ENCODE measurements around the gene ADCY6. TPM values are rescaled to one million over a fixed set of nuclear protein-coding genes. Genes with fewer than 3 reads are reported as not detected.

ADCY6 gene
- total and polyA plus RNA-seq, 2 of the 4 experiments (the other 2 are of a cell fraction), result 18.5 to 34.4 TPM

DNA sequence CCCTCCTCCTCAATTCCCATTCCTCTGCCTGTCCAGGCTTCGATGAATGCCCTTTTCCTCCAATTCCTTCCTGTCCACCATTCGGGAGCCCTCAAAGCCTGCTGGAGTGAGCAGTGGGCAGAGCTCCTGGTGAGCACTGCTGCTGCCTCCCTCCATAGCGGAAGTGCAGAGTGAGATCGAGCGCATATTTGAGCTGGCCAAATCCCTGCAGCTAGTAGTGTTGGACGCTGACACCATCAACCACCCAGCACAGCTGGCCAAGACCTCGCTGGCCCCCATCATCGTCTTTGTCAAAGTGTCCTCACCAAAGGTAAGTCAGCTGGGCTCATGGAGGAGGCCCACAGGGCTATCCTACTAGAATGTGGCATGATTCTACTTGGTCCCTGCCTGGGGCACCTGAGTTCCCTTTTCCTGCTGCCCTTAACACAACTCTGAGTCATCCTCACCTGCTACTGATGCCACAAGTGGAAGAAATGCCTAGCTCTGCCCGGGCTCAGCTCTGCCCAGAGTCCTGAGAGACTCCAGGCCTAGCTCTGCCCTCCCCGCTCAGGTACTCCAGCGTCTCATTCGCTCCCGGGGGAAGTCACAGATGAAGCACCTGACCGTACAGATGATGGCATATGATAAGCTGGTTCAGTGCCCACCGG lies 37.4 kb upstream of the ADCY6 start:
- CTCF ChIA-PET, result interaction anchor here (1.4 kb wide), 1 partner anchor 11 kb away, joined by 5 read pairs; no protein-coding TSS in a partner anchor
- no peak overlapping the region for H4K91ac ChIP-seq (ENCODE audit: insufficient read depth, low read depth, low read length)
- DNase-seq, result no peak

More for the DNA sequence above, 37.4 kb upstream of the ADCY6 start:
- Histone ChIP-seq H3K56ac (ENCODE audit: extremely low read depth, insufficient read depth, low read length) (no peak overlapping the region), H2BK5ac (ENCODE audit: low read depth, low read length, poor library complexity, severe bottlenecking) (no peak overlapping the region), H3K4me3 (ENCODE audit: insufficient read depth, low read depth, low read length) (no peak overlapping the region), H4K20me1 (ENCODE audit: insufficient read depth, low read length) (peaks cover 36% of the 10 kb centered on the region), H3K14ac (replicated peaks; ENCODE audit: low read depth, low read length) (no peak overlapping the region), H4K5ac (ENCODE audit: low read depth, low read length) (no peak overlapping the region), H2AFZ (replicated peaks; ENCODE audit: low read length, poor library complexity) (peak overlapping the region; percentile 32), H3K18ac (ENCODE audit: low read depth, low read length) (no peak overlapping the region), H3K27me3 (ENCODE audit: control insufficient read depth, insufficient read depth, low read length) (no peaks in the 10 kb centered on the region), H2BK15ac (ENCODE audit: low read depth, low read length) (no peak overlapping the region), H3K27ac (ENCODE audit: insufficient read depth, low read length) (no peak overlapping the region), H3K4me1 (ENCODE audit: control insufficient read depth, insufficient read depth, low read length) (no peaks in the 10 kb centered on the region), H3K9me1 (ENCODE audit: insufficient read depth, low read length) (peaks cover 4% of the 10 kb centered on the region), H3K9ac (ENCODE audit: low read depth, low read length) (no peak overlapping the region), H2BK20ac (ENCODE audit: low read depth, low read length) (no peak overlapping the region), H4K8ac (ENCODE audit: low read depth in 2 of 2, low read length in 2 of 2) (no peak overlapping the region), H3K9me3 (ENCODE audit: control insufficient read depth, insufficient read depth, low read length) (no peaks in the 10 kb centered on the region), H3K4me2 (ENCODE audit: low read depth, low read length) (no peak overlapping the region), H3K36me3 (ENCODE audit: control insufficient read depth, insufficient read depth, low read length) (peaks cover 80% of the 10 kb centered on the region), H2AK5ac (ENCODE audit: low read depth, low read length) (no peak overlapping the region), H3K79me1 (ENCODE audit: low read depth in 1 of 2, low read length in 2 of 2) (peaks cover 9 to 31% of the 10 kb centered on the region in 2 experiments; a peak in 3 of 4 replicates), H3K4ac (ENCODE audit: low read depth, low read length) (no peak overlapping the region), H2AK9ac (replicated peaks; ENCODE audit: low read depth, low read length, poor library complexity) (peak overlapping the region; percentile 78), H2BK120ac (ENCODE audit: low read depth, low read length) (no peak overlapping the region), H3K23ac (ENCODE audit: low read depth, low read length) (no peak overlapping the region)
- POLR2A ChIA-PET (ENCODE audit: unreplicated experiment), result interaction anchor here (0.5 kb wide), 1 partner anchor 148 kb away, joined by 3 read pairs; no protein-coding TSS in a partner anchor
- intact Hi-C loops (cut with micrococcal nuclease), result no loop called here
- no peak for ATAC-seq (ENCODE audit: low read depth)
- dilution Hi-C loops (cut with HindIII; ENCODE audit: low sequenced_read_pairs, unreplicated experiment), result no loop called here
- in situ Hi-C loops (cut with MboI; ENCODE audit: low sequenced_read_pairs), result no loop called here
- WGBS, 2 experiments (ENCODE audit: extremely low coverage in 2 of 2, insufficient read length in 1 of 2), result 87% methylated on average over 3 of the region's 15 CpGs; no CpG with 5 or more reads in 1 of the 2 experiments
- TF ChIP-seq POLR2A (IDR thresholded peaks at IDR 0.05; ENCODE audit: low read depth, low read length) (no peak), RAD21 (IDR thresholded peaks at IDR 0.05; ENCODE audit: low read length) (no peak), CEBPB (IDR thresholded peaks at IDR 0.05; ENCODE audit: low read depth, low read length) (no peak), BHLHE40 (IDR thresholded peaks at IDR 0.05; ENCODE audit: low read depth, low read length) (no peak), CHD1 (IDR thresholded peaks at IDR 0.05; ENCODE audit: low read depth, low read length) (no peak), FOS (IDR thresholded peaks at IDR 0.05; ENCODE audit: low read depth, low read length) (no peak)
- TF ChIP-seq, protein P1, sequence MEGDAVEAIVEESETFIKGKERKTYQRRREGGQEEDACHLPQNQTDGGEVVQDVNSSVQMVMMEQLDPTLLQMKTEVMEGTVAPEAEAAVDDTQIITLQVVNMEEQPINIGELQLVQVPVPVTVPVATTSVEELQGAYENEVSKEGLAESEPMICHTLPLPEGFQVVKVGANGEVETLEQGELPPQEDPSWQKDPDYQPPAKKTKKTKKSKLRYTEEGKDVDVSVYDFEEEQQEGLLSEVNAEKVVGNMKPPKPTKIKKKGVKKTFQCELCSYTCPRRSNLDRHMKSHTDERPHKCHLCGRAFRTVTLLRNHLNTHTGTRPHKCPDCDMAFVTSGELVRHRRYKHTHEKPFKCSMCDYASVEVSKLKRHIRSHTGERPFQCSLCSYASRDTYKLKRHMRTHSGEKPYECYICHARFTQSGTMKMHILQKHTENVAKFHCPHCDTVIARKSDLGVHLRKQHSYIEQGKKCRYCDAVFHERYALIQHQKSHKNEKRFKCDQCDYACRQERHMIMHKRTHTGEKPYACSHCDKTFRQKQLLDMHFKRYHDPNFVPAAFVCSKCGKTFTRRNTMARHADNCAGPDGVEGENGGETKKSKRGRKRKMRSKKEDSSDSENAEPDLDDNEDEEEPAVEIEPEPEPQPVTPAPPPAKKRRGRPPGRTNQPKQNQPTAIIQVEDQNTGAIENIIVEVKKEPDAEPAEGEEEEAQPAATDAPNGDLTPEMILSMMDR (conservative IDR thresholded peaks at IDR 0.05; ENCODE audit: low read depth, low read length), result no peak
- TF ChIP-seq, protein P2, sequence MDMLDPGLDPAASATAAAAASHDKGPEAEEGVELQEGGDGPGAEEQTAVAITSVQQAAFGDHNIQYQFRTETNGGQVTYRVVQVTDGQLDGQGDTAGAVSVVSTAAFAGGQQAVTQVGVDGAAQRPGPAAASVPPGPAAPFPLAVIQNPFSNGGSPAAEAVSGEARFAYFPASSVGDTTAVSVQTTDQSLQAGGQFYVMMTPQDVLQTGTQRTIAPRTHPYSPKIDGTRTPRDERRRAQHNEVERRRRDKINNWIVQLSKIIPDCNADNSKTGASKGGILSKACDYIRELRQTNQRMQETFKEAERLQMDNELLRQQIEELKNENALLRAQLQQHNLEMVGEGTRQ (IDR thresholded peaks at IDR 0.05; ENCODE audit: low read depth, low read length), result no peak
- no TSS peak for BruUV-seq (replicated peaks)

Measured in IMR-90 (cell line).